ENCODE measurements around the gene TIPRL.
"Not testable (repeated sequence)": the region's sequence is repeated elsewhere in the genome, so short reads cannot be mapped to it uniquely, and the experiment has no call there.

- not testable (repeated sequence) for TF ChIP-seq CTCF (conservative IDR thresholded peaks at IDR 0.05; ENCODE audit: low read length); EZH2phosphoT487 (IDR thresholded peaks at IDR 0.05; ENCODE audit: borderline replicate concordance, low read depth, low read length)
Observed at GRCh38 chr1:168207673-168208072, 28.9 kb downstream of the TIPRL start.

All from OCI-LY7 (cell line).